ENCODE results near the gene NUDT8.

GRCh38 chr11:67667490-67668191 is 37.9 kb upstream of the NUDT8 start:
- no peak for TF ChIP-seq EZH2 (IDR thresholded peaks at IDR 0.05; ENCODE audit: borderline replicate concordance, low read length)
- TF ChIP-seq CTCF (conservative IDR thresholded peaks at IDR 0.05 in 1 of 2, IDR thresholded peaks at IDR 0.05 in 1 of 2; ENCODE audit: extremely low read depth in 1 of 2, insufficient read depth in 1 of 2, low read depth in 1 of 2, low read length in 2 of 2): no peak

Data from mammary epithelial cell (primary cell).